Parathyroid adenoma (tissue), 2 donors: ENCODE measurements around the gene ABCC4.
A peak's percentile ranks its signal among the peaks of the same experiment; 100 is the strongest.
"Not testable (repeated sequence)": the region's sequence is repeated elsewhere in the genome, so short reads cannot be mapped to it uniquely, and the experiment has no call there.

Experiments
- H2AFZ ChIP-seq: fragments of 300-600 bp; sonication (generic); one replicate; pipeline ENCODE4 v1.7.0; 2017; ENCODE audit warnings: antibody characterized with exemption, mild to moderate bottlenecking
- H3K27ac ChIP-seq: fragments of 300-600 bp; sonication (generic); one replicate; pipeline ENCODE4 v1.7.0; 2017
- H3K27me3 ChIP-seq: fragments of 300-600 bp; sonication (generic); one replicate; pipeline ENCODE4 v1.7.0; 2017; ENCODE audit warnings: low read length; ENCODE audit not compliant: control insufficient read depth, insufficient read depth
- H3K36me3 ChIP-seq: fragments of 300-600 bp; sonication (generic); one replicate; pipeline ENCODE4 v1.7.0; 2017; ENCODE audit warnings: low read length; ENCODE audit not compliant: control insufficient read depth, insufficient read depth
- H3K4me1 ChIP-seq: fragments of 300-600 bp; sonication (generic); one replicate; pipeline ENCODE4 v1.7.0; 2017; ENCODE audit warnings: control low read depth
- H3K4me2 ChIP-seq: fragments of 300-600 bp; sonication (generic); one replicate; pipeline ENCODE4 v1.7.0; 2017; ENCODE audit warnings: low read length
- H3K4me3 ChIP-seq: fragments of 300-600 bp; sonication (generic); one replicate; pipeline ENCODE4 v1.7.0; 2017; ENCODE audit warnings: low read depth, low read length
- H3K79me2 ChIP-seq: fragments of 300-600 bp; sonication (generic); one replicate; pipeline ENCODE4 v1.7.0; 2017; ENCODE audit warnings: control low read depth
- H3K9ac ChIP-seq: fragments of 300-600 bp; sonication (generic); one replicate; pipeline ENCODE4 v1.7.0; 2017; ENCODE audit warnings: mild to moderate bottlenecking
- H3K9me3 ChIP-seq: fragments of 300-600 bp; sonication (generic); one replicate; pipeline ENCODE4 v1.7.0; 2017; ENCODE audit warnings: low read length; ENCODE audit not compliant: control insufficient read depth
- TF ChIP-seq, protein P1 (sequence below): fragments of 300-600 bp; sonication (generic); IDR thresholded peaks from one replicate; pipeline ENCODE4 v1.7.0; 2017; ENCODE audit warnings: antibody characterized with exemption, mild to moderate bottlenecking
- donor health status: primary hyperparathyroidism.

ABCC4 gene

GRCh38 chr13:95276037-95276505 is 25.2 kb downstream of the ABCC4 start:
- Histone ChIP-seq H3K9ac (no peak overlapping the region), H3K79me2 (peaks cover 11% of the 10 kb centered on the region), H2AFZ (no peak overlapping the region), H3K36me3 (no peaks in the 10 kb centered on the region), H3K27ac (no peak overlapping the region), H3K4me1 (peaks cover 1% of the 10 kb centered on the region), H3K4me3 (no peak overlapping the region), H3K9me3 (no peaks in the 10 kb centered on the region), H3K4me2 (no peak overlapping the region), H3K27me3 (no peaks in the 10 kb centered on the region)
- TF ChIP-seq, protein P1, sequence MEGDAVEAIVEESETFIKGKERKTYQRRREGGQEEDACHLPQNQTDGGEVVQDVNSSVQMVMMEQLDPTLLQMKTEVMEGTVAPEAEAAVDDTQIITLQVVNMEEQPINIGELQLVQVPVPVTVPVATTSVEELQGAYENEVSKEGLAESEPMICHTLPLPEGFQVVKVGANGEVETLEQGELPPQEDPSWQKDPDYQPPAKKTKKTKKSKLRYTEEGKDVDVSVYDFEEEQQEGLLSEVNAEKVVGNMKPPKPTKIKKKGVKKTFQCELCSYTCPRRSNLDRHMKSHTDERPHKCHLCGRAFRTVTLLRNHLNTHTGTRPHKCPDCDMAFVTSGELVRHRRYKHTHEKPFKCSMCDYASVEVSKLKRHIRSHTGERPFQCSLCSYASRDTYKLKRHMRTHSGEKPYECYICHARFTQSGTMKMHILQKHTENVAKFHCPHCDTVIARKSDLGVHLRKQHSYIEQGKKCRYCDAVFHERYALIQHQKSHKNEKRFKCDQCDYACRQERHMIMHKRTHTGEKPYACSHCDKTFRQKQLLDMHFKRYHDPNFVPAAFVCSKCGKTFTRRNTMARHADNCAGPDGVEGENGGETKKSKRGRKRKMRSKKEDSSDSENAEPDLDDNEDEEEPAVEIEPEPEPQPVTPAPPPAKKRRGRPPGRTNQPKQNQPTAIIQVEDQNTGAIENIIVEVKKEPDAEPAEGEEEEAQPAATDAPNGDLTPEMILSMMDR: no peak

DNA sequence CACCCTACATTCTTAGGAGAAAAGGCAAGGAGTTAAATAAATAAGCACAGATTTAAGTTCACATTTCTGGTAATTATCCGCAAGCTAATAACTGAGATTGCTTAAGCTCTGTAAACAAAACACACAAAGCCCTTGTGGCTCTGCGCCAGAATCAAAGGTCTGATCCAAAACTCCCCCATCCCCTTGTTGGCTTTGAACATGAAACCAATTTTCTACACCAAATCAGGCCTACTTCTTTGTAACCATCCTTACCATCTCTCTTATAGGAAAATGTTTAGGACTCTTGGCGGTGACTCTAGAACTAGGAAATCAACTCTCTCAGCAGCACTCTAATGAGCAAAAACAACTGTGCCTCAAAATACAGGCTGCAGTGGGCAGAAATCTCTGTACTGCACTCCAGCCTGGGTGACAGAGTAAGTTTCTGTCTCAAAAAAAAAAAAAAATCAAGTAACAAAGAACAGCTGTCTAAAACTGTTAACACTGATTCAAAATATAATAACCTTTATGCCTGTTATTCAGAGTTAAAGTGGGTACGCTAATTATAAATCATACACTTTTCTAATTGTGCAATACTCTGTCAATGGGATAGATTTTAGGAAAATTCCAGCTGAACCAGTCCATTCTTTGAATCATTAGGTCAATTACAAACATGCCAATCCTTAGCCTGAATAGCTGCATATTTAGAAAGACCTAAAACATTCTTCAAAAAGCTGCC is 25.8 kb downstream of the ABCC4 start:
- no peak overlapping the region for H3K27ac ChIP-seq
- TF ChIP-seq, protein P1: no peak
- no peak overlapping the region for H3K4me3 ChIP-seq

DNA sequence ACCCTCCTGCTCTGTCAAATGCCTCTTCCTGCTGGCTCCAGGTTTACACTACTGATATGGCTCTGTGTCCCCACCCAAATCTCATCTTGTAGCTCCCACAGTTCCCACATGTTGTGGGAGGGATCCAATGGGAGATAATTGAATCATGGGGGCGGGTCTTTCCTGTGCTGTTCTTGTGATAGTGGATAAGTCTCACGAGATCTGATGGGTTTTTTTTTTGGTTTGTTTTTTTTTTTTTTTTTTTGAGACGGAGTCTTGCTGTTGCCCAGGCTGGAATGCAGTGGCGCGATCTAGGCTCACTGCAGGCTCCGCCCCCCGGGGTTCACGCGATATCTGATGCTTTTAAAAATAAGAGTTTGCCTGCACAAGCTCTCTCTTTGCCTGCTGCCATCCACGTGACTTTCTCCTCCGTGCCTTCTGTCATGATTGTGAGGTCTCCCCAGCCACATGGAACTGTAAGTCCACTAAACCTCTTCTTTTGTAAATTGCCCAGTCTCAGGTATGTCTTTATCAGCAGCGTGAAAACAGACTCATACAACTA is 27.6 kb downstream of the ABCC4 start:
- not testable (repeated sequence) for H3K27me3 ChIP-seq, H3K9ac ChIP-seq, H2AFZ ChIP-seq, H3K4me1 ChIP-seq, H3K27ac ChIP-seq, H3K4me2 ChIP-seq, H3K9me3 ChIP-seq, H3K4me3 ChIP-seq, H3K36me3 ChIP-seq, H3K79me2 ChIP-seq

More for the DNA sequence above, 25.8 kb downstream of the ABCC4 start:
- Histone ChIP-seq H3K9ac (no peak overlapping the region), H2AFZ (no peak overlapping the region), H3K79me2 (peaks cover 13% of the 10 kb centered on the region), H3K27me3 (no peaks in the 10 kb centered on the region), H3K9me3 (no peaks in the 10 kb centered on the region), H3K36me3 (no peaks in the 10 kb centered on the region), H3K4me1 (peaks cover 5% of the 10 kb centered on the region), H3K4me2 (no peak overlapping the region)

GRCh38 chr13:95272076-95272475 is 29.2 kb downstream of the ABCC4 start:
- not testable (repeated sequence) for H3K9me3 ChIP-seq, H2AFZ ChIP-seq, H3K9ac ChIP-seq, H3K4me1 ChIP-seq, H3K79me2 ChIP-seq, H3K4me3 ChIP-seq, H3K36me3 ChIP-seq, H3K27me3 ChIP-seq, H3K4me2 ChIP-seq
- peak overlapping the region; percentile 69 for H3K27ac ChIP-seq

DNA sequence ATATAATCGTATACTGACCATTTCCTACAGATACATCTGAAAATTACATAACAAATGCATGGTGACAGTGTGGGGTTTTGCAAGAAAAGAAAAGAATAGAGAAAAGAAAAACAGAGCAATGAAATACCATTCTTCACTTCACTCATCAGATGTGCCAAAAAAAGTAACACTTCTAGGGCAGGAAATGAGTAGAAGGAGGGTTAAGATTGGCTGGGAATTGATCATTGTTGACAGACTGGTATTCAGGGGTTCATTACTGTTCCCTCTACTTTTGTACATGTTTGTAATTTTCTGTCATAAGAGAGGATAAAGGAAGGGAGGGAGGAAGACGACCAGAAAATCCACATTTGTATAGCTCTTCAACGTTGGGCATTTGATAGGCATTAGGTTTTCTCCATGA is 31.5 kb downstream of the ABCC4 start:
- H3K27ac ChIP-seq: no peak overlapping the region
- no peak overlapping the region for H3K4me3 ChIP-seq
- H2AFZ ChIP-seq: no peak overlapping the region
- no peak overlapping the region for H3K9ac ChIP-seq
- no peaks in the 10 kb centered on the region for H3K27me3 ChIP-seq
- H3K4me1 ChIP-seq: peaks cover 6% of the 10 kb centered on the region
- H3K36me3 ChIP-seq: no peaks in the 10 kb centered on the region
- H3K79me2 ChIP-seq: peaks cover 6% of the 10 kb centered on the region
- H3K9me3 ChIP-seq: no peaks in the 10 kb centered on the region
- TF ChIP-seq, protein P1: no peak
- no peak overlapping the region for H3K4me2 ChIP-seq

GRCh38 chr13:95268343-95269065 is 32.7 kb downstream of the ABCC4 start:
- H3K36me3 ChIP-seq: not testable (repeated sequence)

More at GRCh38 chr13:95268343-95269065, 32.7 kb downstream of the ABCC4 start:
- H3K9me3 ChIP-seq, H3K9ac ChIP-seq, H3K27me3 ChIP-seq, H3K27ac ChIP-seq, H3K4me2 ChIP-seq, H2AFZ ChIP-seq, H3K4me1 ChIP-seq, H3K79me2 ChIP-seq, H3K4me3 ChIP-seq: not testable (repeated sequence)
